A172 (cell line): Measurements from ENCODE around the gene FAM3A. TPM values are rescaled to one million over a fixed set of nuclear protein-coding genes. Genes with fewer than 3 reads are reported as not detected.

Experiments
- DNase-seq: peaks from one replicate; pipeline ENCODE4 v3.0.0-alpha.2; 2015; ENCODE audit warnings: low spot score
- total RNA-seq: library from RNA; depleted of rRNA; stranded (reverse); fragments of >200 nt; shearing (Covaris generic); gene quantifications from 2 replicates; pipeline ENCODE4 v1.2.3, GENCODE V29; 2014; rRNA removed

FAM3A gene
- total RNA-seq, 1 experiment from 2014 or later: 47.1 TPM

GRCh38 chrX:154459832-154460231, 56.2 kb downstream of the FAM3A start:
- no peak for DNase-seq

GRCh38 chrX:154458954-154459778, 56.9 kb downstream of the FAM3A start:
- DNase-seq: peak; percentile 44

GRCh38 chrX:154458116-154458953, 57.7 kb downstream of the FAM3A start, which contains the start of gene PLXNA3:
Gene PLXNA3, plus strand, starts transcription at chrX:154458281. Its CDS starts 1,903 bp downstream, at chrX:154460184.
- DNase-seq: no peak

- DNase-seq: no peak
These were observed 58.4 kb downstream of the FAM3A start for GRCh38 chrX:154457491-154458115.

Other genes with a start within 250 kb of the FAM3A start
- not detected in 2 replicates for gene TEX28, start 221.1 kb downstream of the FAM3A start, total RNA-seq
- gene TKTL1, start 220.4 kb downstream of the FAM3A start, total RNA-seq: not detected in 2 replicates
- gene FLNA, start 141.6 kb downstream of the FAM3A start, total RNA-seq: 2,064 and 2,561 TPM in 2 replicates
- gene EMD, start 136.9 kb downstream of the FAM3A start, total RNA-seq: 73.1 and 82.0 TPM in 2 replicates
- gene RPL10, start 117.9 kb downstream of the FAM3A start, total RNA-seq: 2,649 and 4,739 TPM in 2 replicates
- gene DNASE1L1, start 107.0 kb downstream of the FAM3A start, total RNA-seq: 65.3 and 70.8 TPM in 2 replicates
- gene TAFAZZIN, start 104.7 kb downstream of the FAM3A start, total RNA-seq: 29.8 and 43.7 TPM in 2 replicates
- 132 and 137 TPM in 2 replicates for gene ATP6AP1, start 87.6 kb downstream of the FAM3A start, total RNA-seq
- gene GDI1, start 79.1 kb downstream of the FAM3A start, total RNA-seq: 143 and 229 TPM in 2 replicates
- gene FAM50A, start 72.1 kb downstream of the FAM3A start, total RNA-seq: 110 and 137 TPM in 2 replicates
- gene PLXNA3, start 58.0 kb downstream of the FAM3A start, total RNA-seq: 9.7 and 14.3 TPM in 2 replicates
- gene LAGE3, start 37.0 kb downstream of the FAM3A start, total RNA-seq: 70.5 and 109 TPM in 2 replicates
- 116 and 139 TPM in 2 replicates for gene UBL4A, start 29.6 kb downstream of the FAM3A start, total RNA-seq
- 51.9 and 63.9 TPM in 2 replicates for gene SLC10A3, start 25.6 kb downstream of the FAM3A start, total RNA-seq
- gene G6PD, start 30.6 kb upstream of the FAM3A start, total RNA-seq: 102 and 112 TPM in 2 replicates
- gene IKBKG, start 31.4 kb upstream of the FAM3A start, total RNA-seq: 53.6 and 63.2 TPM in 2 replicates
- not detected in 2 replicates for gene CTAG1A, start 68.9 kb upstream of the FAM3A start, total RNA-seq
- not detected in 2 replicates for gene CTAG1B, start 103.0 kb upstream of the FAM3A start, total RNA-seq
- gene CTAG2, start 137.3 kb upstream of the FAM3A start, total RNA-seq: not detected in 2 replicates
- 0.83 and 0.93 TPM in 2 replicates for gene GAB3, start 234.8 kb upstream of the FAM3A start, total RNA-seq
- gene DKC1, start 246.6 kb upstream of the FAM3A start, total RNA-seq: 74.9 and 102 TPM in 2 replicates